GM18858 (cell line): ENCODE measurements around the gene PLET1.

ENCODE experiments used
- ATAC-seq: cut with Tn5 transposase; IDR thresholded peaks from one replicate; pipeline ENCODE4 v1.9.1; 2021; ENCODE audit not compliant: unreplicated experiment

Gene PLET1

DNA sequence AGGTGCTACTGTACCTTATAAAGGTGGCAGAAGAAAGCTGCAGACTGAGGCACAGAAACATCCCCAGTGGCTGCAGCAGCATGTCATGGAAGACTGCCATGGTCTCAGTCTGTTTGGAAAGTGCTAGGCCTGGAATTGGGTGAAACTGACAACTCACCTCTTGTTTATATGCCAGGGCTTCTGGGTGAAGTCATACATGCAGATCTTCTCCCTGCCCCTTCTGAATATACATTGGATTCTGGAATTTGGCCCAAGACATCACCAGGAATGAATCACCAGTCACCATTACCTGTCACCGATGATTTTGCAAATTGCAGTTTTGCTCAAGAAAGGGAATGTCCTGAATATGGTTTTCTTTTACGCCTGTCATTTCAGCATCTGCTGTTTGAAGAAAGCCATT is at the start of gene PLET1:
Gene PLET1, minus strand, starts transcription at position 371 of the 400 bp plus-strand sequence. Its CDS starts 271 bp downstream, at position 100.
- ATAC-seq = no peak

GRCh38 chr11:112310419-112310818 is 49.8 kb upstream of the PLET1 start:
- ATAC-seq = no peak

DNA sequence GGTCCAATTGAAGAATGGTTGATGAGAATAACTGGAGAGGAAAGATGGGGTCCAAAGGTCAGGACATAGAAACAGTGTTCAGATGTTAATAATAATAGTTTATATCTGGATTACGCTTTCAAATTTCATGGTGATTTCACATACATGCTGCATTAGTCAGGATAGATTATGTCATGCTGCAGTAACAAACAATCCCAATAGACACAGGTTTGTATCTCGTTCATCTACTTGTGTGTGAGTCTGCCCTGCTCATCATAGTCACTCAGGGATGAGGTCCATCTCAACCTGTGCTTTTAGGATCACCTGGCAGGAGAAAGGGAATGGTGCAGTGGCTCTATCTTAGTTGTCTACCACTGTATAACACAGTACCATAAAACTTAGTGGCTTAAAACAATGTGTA is 48.0 kb upstream of the PLET1 start:
- no peak for ATAC-seq

- ATAC-seq = no peak
These were observed 47.0 kb upstream of the PLET1 start for GRCh38 chr11:112307616-112308015.

GRCh38 chr11:112306230-112306629 is 45.6 kb upstream of the PLET1 start:
- ATAC-seq = no peak

- no peak for ATAC-seq
These were observed 44.3 kb upstream of the PLET1 start for GRCh38 chr11:112304914-112305313.

DNA sequence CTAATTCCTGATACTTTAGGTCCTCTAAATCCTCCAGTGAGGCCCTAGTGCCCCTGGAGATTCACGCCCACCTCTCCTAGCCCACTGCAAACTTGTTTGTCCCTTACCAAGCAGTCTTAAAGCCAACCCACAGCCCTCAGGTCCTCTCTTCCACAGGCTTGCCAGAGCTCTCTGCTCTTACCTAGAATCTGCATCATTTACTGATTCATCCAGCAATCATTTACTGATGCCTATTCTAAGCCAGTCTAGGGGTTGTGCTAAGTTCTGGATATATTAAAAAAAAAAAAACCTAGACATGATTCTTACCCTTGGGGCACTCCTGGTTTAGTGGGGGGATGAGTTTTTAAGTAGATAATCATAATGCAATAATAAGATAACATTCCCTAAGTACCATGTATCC is 43.0 kb upstream of the PLET1 start:
- no peak for ATAC-seq

- no peak for ATAC-seq
These were observed 41.7 kb upstream of the PLET1 start for GRCh38 chr11:112302226-112302868.

DNA sequence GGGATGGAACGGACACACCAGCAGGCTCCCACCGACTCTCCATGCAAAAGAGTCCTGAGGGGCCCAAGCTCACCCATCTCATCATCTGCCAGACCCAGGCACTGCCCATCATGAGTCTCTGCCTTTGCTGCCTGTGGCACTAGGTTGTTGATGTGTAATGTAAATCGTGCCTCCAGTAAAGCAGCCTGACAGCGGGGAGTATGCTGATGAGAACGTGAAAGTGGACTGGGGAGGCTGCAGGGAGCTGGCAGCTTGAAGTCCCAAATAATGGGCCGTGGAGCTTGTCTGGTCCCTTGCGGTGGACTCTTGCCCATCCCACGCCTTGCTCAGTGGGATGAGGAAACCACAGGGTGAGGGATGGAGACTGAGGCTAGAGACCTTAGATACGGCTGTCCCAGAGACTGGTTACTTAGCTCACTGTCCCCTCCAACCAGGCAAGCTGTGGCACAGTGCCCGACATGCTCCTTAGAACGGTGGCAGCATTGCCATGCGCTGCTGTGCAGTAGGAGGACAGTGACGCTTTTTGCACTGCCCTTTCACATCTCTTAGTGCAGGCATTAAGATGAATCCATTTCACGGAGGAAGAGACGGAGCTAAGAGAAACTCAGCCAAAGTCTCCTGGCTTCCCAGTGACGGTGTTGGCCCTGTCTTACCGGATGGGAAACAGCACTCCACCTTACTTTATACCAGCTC is 39.6 kb upstream of the PLET1 start:
- no peak for ATAC-seq

- ATAC-seq = no peak
These were observed 37.9 kb upstream of the PLET1 start for GRCh38 chr11:112298535-112298934.

GRCh38 chr11:112297248-112297866 is 36.7 kb upstream of the PLET1 start:
- ATAC-seq = no peak

GRCh38 chr11:112296044-112296443 is 35.4 kb upstream of the PLET1 start:
- no peak for ATAC-seq

GRCh38 chr11:112294688-112295340 is 34.2 kb upstream of the PLET1 start:
- no peak for ATAC-seq

- ATAC-seq = no peak
These were observed 33.0 kb upstream of the PLET1 start for GRCh38 chr11:112293614-112294013.

GRCh38 chr11:112292785-112293407 is 32.2 kb upstream of the PLET1 start:
- ATAC-seq = no peak

GRCh38 chr11:112292188-112292587 is 31.5 kb upstream of the PLET1 start:
- ATAC-seq = no peak

- no peak for ATAC-seq
These were observed 30.5 kb upstream of the PLET1 start for GRCh38 chr11:112291191-112291590.

- ATAC-seq = no peak
These were observed 29.8 kb upstream of the PLET1 start for GRCh38 chr11:112290493-112290850.

GRCh38 chr11:112289588-112290492 is 29.2 kb upstream of the PLET1 start:
- ATAC-seq = peak; percentile 66

DNA sequence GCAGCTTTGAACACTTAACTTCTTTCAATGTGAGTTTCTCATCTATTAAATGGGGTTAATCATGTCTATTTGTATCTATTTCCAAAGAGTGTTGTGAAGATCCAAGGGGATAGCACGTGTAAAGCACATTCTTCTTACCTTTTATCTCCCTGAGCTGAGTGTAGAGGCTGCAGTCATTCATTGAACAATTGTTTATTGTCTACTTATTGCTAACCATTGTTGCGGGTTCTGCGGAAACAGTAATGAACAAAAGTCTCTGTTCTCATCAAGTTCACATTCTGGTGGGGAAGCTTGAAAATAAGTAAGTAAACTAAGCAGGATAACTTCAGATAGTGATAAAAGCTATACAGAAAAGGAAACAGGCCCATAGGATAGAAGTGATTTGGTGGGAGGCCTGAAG is 27.4 kb upstream of the PLET1 start:
- no peak for ATAC-seq
